ENCODE data around the gene LARP1. TPM values are rescaled to one million over a fixed set of nuclear protein-coding genes. Genes with fewer than 3 reads are reported as not detected.

LARP1 gene
- total and polyA plus RNA-seq, 10 of the 15 experiments (the other 5 are each of a cell fraction or from before 2014, with no cell fraction given), result 22.6 to 227 (median 60.8) TPM

- FAIRE-seq (no peak), ATAC-seq (no peak), DNase-seq (ENCODE audit: low read depth, low spot score) (no peak)
- Histone ChIP-seq H3K27me3 (replicated peaks in 1 of 2; ENCODE audit: control insufficient read depth in 2 of 2, insufficient read depth in 2 of 2, low read length in 1 of 2) (no peaks in the 10 kb centered on the region), H3K27ac (ENCODE audit: control insufficient read depth, insufficient read depth) (no peak overlapping the region), H3K4me3 (no peak overlapping the region), H3K9ac (ENCODE audit: control insufficient read depth, insufficient read depth, low read length) (no peak overlapping the region), H3K36me3 (ENCODE audit: control insufficient read depth in 2 of 2, insufficient read depth in 2 of 2, low read length in 1 of 2) (no peaks in the 10 kb centered on the region; a peak in 1 of 4 replicates), H3K4me2 (ENCODE audit: control insufficient read depth, insufficient read depth) (no peak overlapping the region), H3K4me1 (ENCODE audit: control insufficient read depth, insufficient read depth, low read length) (no peaks in the 10 kb centered on the region), H4K20me1 (ENCODE audit: control insufficient read depth, insufficient read depth) (no peaks in the 10 kb centered on the region), H3K79me2 (ENCODE audit: control insufficient read depth, insufficient read depth, low read length) (no peaks in the 10 kb centered on the region), H2AFZ (ENCODE audit: control insufficient read depth, low read depth, low read length) (no peak overlapping the region), H3K9me3 (replicated peaks; ENCODE audit: control insufficient read depth, insufficient read depth, low read length) (no peaks in the 10 kb centered on the region)
- in situ Hi-C loops (cut with MboI) (no loop called here), intact Hi-C loops (cut with micrococcal nuclease; ENCODE audit: unreplicated experiment) (no loop called here)
- ChIA-PET SMC1A (ENCODE audit: uncharacterized antibody, unreplicated experiment) (interaction anchor here (0.7 to 1.2 kb wide), 2 partner anchors 20 to 151 kb away, joined by 3 read pairs; no protein-coding TSS in a partner anchor), CTCF (interaction anchor here (1.2 kb wide), 1 partner anchor 8 kb away, joined by 3 read pairs; no protein-coding TSS in a partner anchor), POLR2A (no interaction called here), RAD21 (ENCODE audit: unreplicated experiment) (no interaction called here)
- TF ChIP-seq ZNF207 (IDR thresholded peaks at IDR 0.05; ENCODE audit: borderline replicate concordance), result no peak
- no peak for TF ChIP-seq TCF7 (IDR thresholded peaks at IDR 0.05; ENCODE audit: borderline replicate concordance)
- no peak for TF ChIP-seq MYC (IDR thresholded peaks at IDR 0.05; ENCODE audit: insufficient read depth, insufficient read length, insufficient replicate concordance, low read length, severe bottlenecking)
- no peak for TF ChIP-seq MEF2A (IDR thresholded peaks at IDR 0.05; ENCODE audit: insufficient read depth, low read depth, low read length)
- TF ChIP-seq, protein P1, sequence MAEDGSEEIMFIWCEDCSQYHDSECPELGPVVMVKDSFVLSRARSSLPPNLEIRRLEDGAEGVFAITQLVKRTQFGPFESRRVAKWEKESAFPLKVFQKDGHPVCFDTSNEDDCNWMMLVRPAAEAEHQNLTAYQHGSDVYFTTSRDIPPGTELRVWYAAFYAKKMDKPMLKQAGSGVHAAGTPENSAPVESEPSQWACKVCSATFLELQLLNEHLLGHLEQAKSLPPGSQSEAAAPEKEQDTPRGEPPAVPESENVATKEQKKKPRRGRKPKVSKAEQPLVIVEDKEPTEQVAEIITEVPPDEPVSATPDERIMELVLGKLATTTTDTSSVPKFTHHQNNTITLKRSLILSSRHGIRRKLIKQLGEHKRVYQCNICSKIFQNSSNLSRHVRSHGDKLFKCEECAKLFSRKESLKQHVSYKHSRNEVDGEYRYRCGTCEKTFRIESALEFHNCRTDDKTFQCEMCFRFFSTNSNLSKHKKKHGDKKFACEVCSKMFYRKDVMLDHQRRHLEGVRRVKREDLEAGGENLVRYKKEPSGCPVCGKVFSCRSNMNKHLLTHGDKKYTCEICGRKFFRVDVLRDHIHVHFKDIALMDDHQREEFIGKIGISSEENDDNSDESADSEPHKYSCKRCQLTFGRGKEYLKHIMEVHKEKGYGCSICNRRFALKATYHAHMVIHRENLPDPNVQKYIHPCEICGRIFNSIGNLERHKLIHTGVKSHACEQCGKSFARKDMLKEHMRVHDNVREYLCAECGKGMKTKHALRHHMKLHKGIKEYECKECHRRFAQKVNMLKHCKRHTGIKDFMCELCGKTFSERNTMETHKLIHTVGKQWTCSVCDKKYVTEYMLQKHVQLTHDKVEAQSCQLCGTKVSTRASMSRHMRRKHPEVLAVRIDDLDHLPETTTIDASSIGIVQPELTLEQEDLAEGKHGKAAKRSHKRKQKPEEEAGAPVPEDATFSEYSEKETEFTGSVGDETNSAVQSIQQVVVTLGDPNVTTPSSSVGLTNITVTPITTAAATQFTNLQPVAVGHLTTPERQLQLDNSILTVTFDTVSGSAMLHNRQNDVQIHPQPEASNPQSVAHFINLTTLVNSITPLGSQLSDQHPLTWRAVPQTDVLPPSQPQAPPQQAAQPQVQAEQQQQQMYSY (CRISPR knock-in tag; IDR thresholded peaks at IDR 0.05), result no peak
- no peak for TF ChIP-seq CHD1 (IDR thresholded peaks at IDR 0.05; ENCODE audit: low read depth, low read length)
- no peak for TF ChIP-seq RB1 (IDR thresholded peaks at IDR 0.05; ENCODE audit: borderline replicate concordance)
- no peak for TF ChIP-seq NBN (IDR thresholded peaks at IDR 0.05)
- TF ChIP-seq CHD4 (IDR thresholded peaks at IDR 0.05), result no peak
- TF ChIP-seq, protein P2, sequence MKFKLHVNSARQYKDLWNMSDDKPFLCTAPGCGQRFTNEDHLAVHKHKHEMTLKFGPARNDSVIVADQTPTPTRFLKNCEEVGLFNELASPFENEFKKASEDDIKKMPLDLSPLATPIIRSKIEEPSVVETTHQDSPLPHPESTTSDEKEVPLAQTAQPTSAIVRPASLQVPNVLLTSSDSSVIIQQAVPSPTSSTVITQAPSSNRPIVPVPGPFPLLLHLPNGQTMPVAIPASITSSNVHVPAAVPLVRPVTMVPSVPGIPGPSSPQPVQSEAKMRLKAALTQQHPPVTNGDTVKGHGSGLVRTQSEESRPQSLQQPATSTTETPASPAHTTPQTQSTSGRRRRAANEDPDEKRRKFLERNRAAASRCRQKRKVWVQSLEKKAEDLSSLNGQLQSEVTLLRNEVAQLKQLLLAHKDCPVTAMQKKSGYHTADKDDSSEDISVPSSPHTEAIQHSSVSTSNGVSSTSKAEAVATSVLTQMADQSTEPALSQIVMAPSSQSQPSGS (IDR thresholded peaks at IDR 0.05; ENCODE audit: low read length), result no peak
- TF ChIP-seq POLR2AphosphoS5 (IDR thresholded peaks at IDR 0.05; ENCODE audit: low read length), result no peak
- no peak for TF ChIP-seq CTCF (IDR thresholded peaks at IDR 0.05 in 2 of 3, conservative IDR thresholded peaks at IDR 0.05 in 1 of 3; ENCODE audit: control insufficient read depth in 2 of 3, extremely low read depth in 1 of 3, insufficient read depth in 1 of 3, low read depth in 3 of 3, low read length in 3 of 3)
- TF ChIP-seq, protein P3, sequence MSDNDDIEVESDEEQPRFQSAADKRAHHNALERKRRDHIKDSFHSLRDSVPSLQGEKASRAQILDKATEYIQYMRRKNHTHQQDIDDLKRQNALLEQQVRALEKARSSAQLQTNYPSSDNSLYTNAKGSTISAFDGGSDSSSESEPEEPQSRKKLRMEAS (IDR thresholded peaks at IDR 0.05; ENCODE audit: low read depth, low read length), result no peak
- no TSS peak for BruUV-seq (replicated peaks)
- WGBS (ENCODE audit: insufficient coverage, insufficient replicate concordance, low lambda C conversion rate, missing lambda C conversion rate), result 91% methylated on average over 6 of the region's 6 CpGs
Observed at GRCh38 chr5:154840435-154841272, 85.5 kb downstream of the LARP1 start.

All from GM12878 (cell line).